Upper lobe of left lung (tissue), 6 donors: ENCODE results near the gene CFAP100. TPM values are rescaled to one million over a fixed set of nuclear protein-coding genes. Genes with fewer than 3 reads are reported as not detected.

ENCODE experiments used
- ATAC-seq, 2 donors: fragments of 200-7000 bp; cut with Tn5 transposase; one replicate each; pipeline ENCODE4 v1.9.1; 2022; ENCODE audit warnings: mild to moderate bottlenecking in 2 of 2, moderate library complexity in 2 of 2; ENCODE audit not compliant: low FRiP score in 2 of 2
- DNase-seq, 2 donors: peaks; one replicate each; pipeline ENCODE4 v3.0.0-alpha.2; 2019 to 2020
- H3K27ac ChIP-seq, 4 donors: fragments of 200-600 bp; sonication (generic); one replicate each; pipeline ENCODE4 v1.5.1; 2016 to 2019
- H3K27me3 ChIP-seq, 4 donors: fragments of 200-600 bp; sonication (generic); one replicate each; pipeline ENCODE4 v1.5.1; 2017 to 2019
- H3K36me3 ChIP-seq, 4 donors: fragments of 200-600 bp; sonication (generic); one replicate each; pipeline ENCODE4 v1.5.1; 2016 to 2019
- H3K4me1 ChIP-seq, 4 donors: fragments of 200-600 bp; sonication (generic); one replicate each; pipeline ENCODE4 v1.5.1; 2018 to 2019
- H3K4me3 ChIP-seq, 4 donors: fragments of 200-600 bp; sonication (generic); one replicate each; pipeline ENCODE4 v1.5.1; 2017 to 2019; ENCODE audit warnings: mild to moderate bottlenecking in 2 of 4, moderate library complexity in 1 of 4
- H3K9me3 ChIP-seq, 4 donors: fragments of 200-600 bp; sonication (generic); one replicate each; pipeline ENCODE4 v1.5.1; 2018 to 2019
- EP300 ChIP-seq, 4 donors: sonication (generic); formaldehyde crosslinking; IDR thresholded peaks; one replicate each; pipeline ENCODE4 v1.5.1; 2017; ENCODE audit warnings: antibody characterized with exemption in 4 of 4, control low read depth in 2 of 4
- POLR2A ChIP-seq, 4 donors: fragments of 450-650 bp; IDR thresholded peaks; one replicate each; pipeline ENCODE4 v1.5.1; 2016 to 2017; ENCODE audit warnings: antibody characterized with exemption in 4 of 4, mild to moderate bottlenecking in 2 of 4
- POLR2AphosphoS5 ChIP-seq, 2 donors: sonication (generic); formaldehyde crosslinking; IDR thresholded peaks; one replicate each; pipeline ENCODE4 v1.5.1; 2017; ENCODE audit warnings: antibody characterized with exemption in 2 of 2
- WGBS, 2 donors: methylation state at CpG; one replicate each; pipeline ENCODE4 v1.1.5; 2017 to 2018; 5-methylcytosine and 5-hydroxymethylcytosine counted together
- total RNA-seq, 6 donors: library from RNA; depleted of rRNA in 4 of 6; stranded (reverse); fragments of >200 nt in 4 of 6; gene quantifications; one replicate each; pipeline versions ENCODE4 v1.1.0 to v1.2.1, GENCODE V29; 2016 to 2021
- TF ChIP-seq, protein P1 (sequence below), 6 experiments: fragments of 450-650 bp in 4 of 6; fragments of 200-600 bp in 2 of 6; sonication (generic) in 2 of 6; IDR thresholded peaks; one replicate each; pipeline ENCODE4 v1.5.1; 2016 to 2019; ENCODE audit warnings: antibody characterized with exemption in 6 of 6
- donor health status: DM: no; HTN: no; CAD: no; lungs with moderate emphysema.
- donor health status: DM: no; HTN: yes; CAD: no; lungs with severe emphysema.

CFAP100 gene
- total RNA-seq, 6 donors from 2014 or later: 0.09 to 57.9 (median 21.6) TPM

DNA sequence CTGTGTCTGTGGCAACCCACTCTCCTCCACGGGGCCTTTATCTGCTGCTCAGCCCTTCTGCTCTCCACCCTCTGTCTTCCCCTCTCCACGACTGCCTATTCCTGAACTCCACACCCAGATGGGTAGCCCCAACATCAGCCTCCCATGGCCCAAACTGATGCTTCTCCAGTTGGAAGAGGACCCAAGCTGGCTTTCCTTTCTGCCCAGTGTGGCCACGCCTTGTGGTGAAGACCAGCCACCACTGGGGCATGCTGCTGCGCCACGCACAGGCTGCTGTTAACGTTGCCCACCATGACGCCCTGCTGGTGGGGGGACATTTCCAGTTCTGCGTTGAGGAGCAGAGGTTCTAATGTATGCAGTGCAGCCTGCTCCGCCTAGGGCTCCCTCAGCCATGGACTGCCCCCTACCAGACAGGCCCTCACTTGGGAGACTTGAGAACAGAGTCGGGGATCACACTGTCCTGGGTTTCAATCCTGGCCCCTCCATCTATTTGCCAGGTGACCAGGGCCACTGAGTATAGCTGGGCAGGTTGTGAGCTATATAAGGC lies 26.9 kb downstream of the CFAP100 start:
- 55 to 84% methylated on average over 2 to 10 of the region's 10 CpGs for WGBS, 2 donors
- Histone ChIP-seq H3K9me3 (peaks cover 0 to 13% (median 11%) of the 10 kb centered on the region in 4 donors), H3K27ac (no peak overlapping the region), H3K4me3 (no peak overlapping the region), H3K27me3 (peaks cover 0 to 3% (median 0%) of the 10 kb centered on the region in 4 donors), H3K36me3 (no peaks in the 10 kb centered on the region), H3K4me1 (no peaks in the 10 kb centered on the region)
- DNase-seq (no peak), ATAC-seq (no peak)
- no peak for TF ChIP-seq POLR2AphosphoS5 (IDR thresholded peaks at IDR 0.05)
- TF ChIP-seq, protein P1, sequence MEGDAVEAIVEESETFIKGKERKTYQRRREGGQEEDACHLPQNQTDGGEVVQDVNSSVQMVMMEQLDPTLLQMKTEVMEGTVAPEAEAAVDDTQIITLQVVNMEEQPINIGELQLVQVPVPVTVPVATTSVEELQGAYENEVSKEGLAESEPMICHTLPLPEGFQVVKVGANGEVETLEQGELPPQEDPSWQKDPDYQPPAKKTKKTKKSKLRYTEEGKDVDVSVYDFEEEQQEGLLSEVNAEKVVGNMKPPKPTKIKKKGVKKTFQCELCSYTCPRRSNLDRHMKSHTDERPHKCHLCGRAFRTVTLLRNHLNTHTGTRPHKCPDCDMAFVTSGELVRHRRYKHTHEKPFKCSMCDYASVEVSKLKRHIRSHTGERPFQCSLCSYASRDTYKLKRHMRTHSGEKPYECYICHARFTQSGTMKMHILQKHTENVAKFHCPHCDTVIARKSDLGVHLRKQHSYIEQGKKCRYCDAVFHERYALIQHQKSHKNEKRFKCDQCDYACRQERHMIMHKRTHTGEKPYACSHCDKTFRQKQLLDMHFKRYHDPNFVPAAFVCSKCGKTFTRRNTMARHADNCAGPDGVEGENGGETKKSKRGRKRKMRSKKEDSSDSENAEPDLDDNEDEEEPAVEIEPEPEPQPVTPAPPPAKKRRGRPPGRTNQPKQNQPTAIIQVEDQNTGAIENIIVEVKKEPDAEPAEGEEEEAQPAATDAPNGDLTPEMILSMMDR (IDR thresholded peaks at IDR 0.05): no peak

DNA sequence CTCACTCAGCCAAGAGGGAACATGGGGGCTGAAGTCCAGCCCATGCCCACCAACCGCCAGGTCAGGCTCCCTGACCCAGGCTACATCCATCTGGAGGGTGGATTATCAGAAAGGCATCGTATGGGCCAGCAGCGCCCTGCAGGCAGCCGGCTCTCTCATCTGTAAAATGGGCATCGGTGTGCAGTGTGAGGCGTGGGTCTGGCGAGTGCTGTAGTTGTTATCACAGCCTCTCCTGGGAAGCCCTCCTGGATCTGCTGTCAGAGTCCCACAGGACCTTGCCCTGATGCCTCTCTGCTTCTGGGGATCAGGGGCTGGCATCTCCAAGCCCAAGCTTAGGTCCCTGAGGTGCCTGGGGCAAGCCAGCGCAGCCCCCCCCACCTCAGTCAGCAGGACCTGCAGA lies 27.4 kb downstream of the CFAP100 start:
- no peak for DNase-seq
- H3K27ac ChIP-seq: no peak overlapping the region
- peaks cover 0 to 3% (median 0%) of the 10 kb centered on the region in 4 donors for H3K27me3 ChIP-seq
- H3K4me1 ChIP-seq: no peaks in the 10 kb centered on the region
- H3K9me3 ChIP-seq: peaks cover 0 to 13% (median 11%) of the 10 kb centered on the region in 4 donors
- WGBS, 2 donors: 93 to 100% methylated on average over 4 to 8 of the region's 8 CpGs
- no peak overlapping the region for H3K4me3 ChIP-seq
- no peaks in the 10 kb centered on the region for H3K36me3 ChIP-seq
- no peak for TF ChIP-seq POLR2AphosphoS5 (IDR thresholded peaks at IDR 0.05)
- TF ChIP-seq POLR2A (IDR thresholded peaks at IDR 0.05): no peak
- TF ChIP-seq, protein P1 (IDR thresholded peaks at IDR 0.05): no peak
- TF ChIP-seq EP300 (IDR thresholded peaks at IDR 0.05): no peak
- no peak for ATAC-seq

DNA sequence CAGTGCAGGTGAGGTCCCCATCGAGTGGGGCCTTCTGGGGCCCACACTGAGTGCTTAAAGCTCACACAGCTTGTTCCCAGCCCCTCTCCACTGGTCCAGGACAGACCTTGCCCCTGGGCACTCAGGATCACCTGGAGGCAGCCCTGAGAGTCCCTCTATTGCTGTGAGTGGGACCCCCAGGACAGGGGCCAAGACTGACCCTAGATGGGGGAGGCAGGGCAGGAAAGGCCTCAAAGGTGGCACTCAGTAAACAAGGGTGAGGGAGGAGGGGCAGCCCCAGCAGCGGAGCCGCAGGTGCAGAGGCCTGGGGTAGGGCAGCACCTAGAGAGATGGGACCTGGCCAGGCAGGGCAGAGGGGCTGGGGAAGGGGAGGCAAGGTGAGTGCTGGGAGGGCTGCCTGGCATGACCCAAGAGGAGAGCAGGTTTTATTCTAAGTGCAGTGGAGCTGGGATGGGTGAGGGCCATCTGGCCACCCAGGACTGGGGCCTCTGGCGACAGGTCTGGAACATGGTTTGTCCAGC lies 27.9 kb downstream of the CFAP100 start:
- Histone ChIP-seq H3K9me3 (peaks cover 0 to 13% (median 12%) of the 10 kb centered on the region in 4 donors), H3K27ac (no peak overlapping the region), H3K36me3 (no peaks in the 10 kb centered on the region), H3K27me3 (no peaks in the 10 kb centered on the region), H3K4me1 (no peaks in the 10 kb centered on the region), H3K4me3 (no peak overlapping the region)
- peak in 1 of 2 donors; percentile 11 for ATAC-seq
- WGBS, 2 donors: 84 to 94% methylated on average over 3 to 4 of the region's 4 CpGs
- DNase-seq: no peak
- TF ChIP-seq, protein P1 (IDR thresholded peaks at IDR 0.05): no peak
- TF ChIP-seq EP300 (IDR thresholded peaks at IDR 0.05) (no peak), POLR2A (IDR thresholded peaks at IDR 0.05) (no peak), POLR2AphosphoS5 (IDR thresholded peaks at IDR 0.05) (no peak)

DNA sequence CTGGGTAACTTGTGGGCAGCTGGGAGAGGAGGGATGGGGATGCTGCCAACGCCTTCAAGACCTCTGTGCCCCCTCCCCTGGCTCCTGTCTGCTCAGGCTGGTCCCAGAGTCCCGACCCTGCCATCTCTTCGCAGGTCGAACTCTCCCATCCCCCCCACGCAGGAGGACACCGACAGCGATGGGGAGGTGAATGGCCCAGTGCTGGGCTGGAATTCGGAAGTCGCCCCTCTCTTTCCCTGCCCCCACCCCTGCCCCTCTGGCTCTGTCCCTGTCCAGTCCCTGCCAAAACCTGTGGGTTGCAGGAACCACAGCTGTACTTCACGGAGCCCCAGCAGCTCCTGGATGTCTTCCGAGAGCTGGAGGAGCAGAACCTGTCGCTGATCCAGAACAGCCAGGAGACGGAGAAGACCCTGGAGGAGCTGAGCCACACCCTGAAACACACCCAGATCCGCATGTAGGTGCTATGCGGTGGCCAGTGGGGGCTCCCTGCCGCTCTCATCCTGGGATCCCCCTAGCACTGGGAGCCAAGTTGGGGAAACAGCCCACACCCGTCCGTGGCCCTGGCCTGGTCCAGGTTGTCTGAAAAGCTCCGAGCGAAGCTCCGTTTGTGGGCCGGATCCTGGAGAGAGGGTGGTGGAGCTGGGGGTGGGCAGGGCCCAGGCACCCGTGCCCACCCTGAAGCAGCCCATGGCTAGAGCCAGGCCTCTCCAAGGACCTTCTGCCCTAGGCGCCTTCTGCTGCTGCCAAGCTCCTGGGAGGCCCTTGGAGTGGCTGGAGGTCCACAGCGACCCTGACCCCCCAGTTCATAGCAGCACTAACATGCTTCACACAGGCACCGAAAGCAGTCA lies 28.7 kb downstream of the CFAP100 start:
- no peak overlapping the region for H3K27ac ChIP-seq
- no peak overlapping the region for H3K4me3 ChIP-seq
- TF ChIP-seq, protein P1 (IDR thresholded peaks at IDR 0.05): no peak
- TF ChIP-seq POLR2AphosphoS5 (IDR thresholded peaks at IDR 0.05) (no peak), EP300 (IDR thresholded peaks at IDR 0.05) (no peak), POLR2A (IDR thresholded peaks at IDR 0.05) (no peak)
- ATAC-seq (no peak), DNase-seq (no peak)
- no peaks in the 10 kb centered on the region for H3K27me3 ChIP-seq
- no peaks in the 10 kb centered on the region for H3K4me1 ChIP-seq
- H3K9me3 ChIP-seq: peaks cover 0 to 14% (median 13%) of the 10 kb centered on the region in 4 donors
- H3K36me3 ChIP-seq: no peaks in the 10 kb centered on the region
- WGBS, 2 donors: 84 to 89% methylated on average over 13 to 21 of the region's 26 CpGs
